Sigmoid colon (tissue), 7 donors: Measurements from ENCODE around the gene NCOA4. TPM values are rescaled to one million over a fixed set of nuclear protein-coding genes. Genes with fewer than 3 reads are reported as not detected.
"Not testable (repeated sequence)": the region's sequence is repeated elsewhere in the genome, so short reads cannot be mapped to it uniquely, and the experiment has no call there.

Experiments used
- DNase-seq: peaks from one replicate; pipeline ENCODE4 v3.0.0-alpha.2; 2019
- H3K27ac ChIP-seq, 4 donors: fragments of 200-600 bp; sonication (generic); one replicate each; pipeline ENCODE4 v1.5.1; 2016 to 2019; ENCODE audit warnings: mild to moderate bottlenecking in 1 of 4
- H3K27me3 ChIP-seq, 3 donors: fragments of 200-600 bp; sonication (generic); one replicate each; pipeline ENCODE4 v1.5.1; 2019; ENCODE audit warnings: mild to moderate bottlenecking in 1 of 3
- H3K36me3 ChIP-seq, 4 donors: fragments of 200-600 bp; sonication (generic); one replicate each; pipeline ENCODE4 v1.5.1; 2016 to 2019
- H3K4me1 ChIP-seq, 4 donors: fragments of 200-600 bp; sonication (generic); one replicate each; pipeline ENCODE4 v1.5.1; 2017 to 2019
- H3K4me3 ChIP-seq, 4 donors: fragments of 200-600 bp; sonication (generic); one replicate each; pipeline ENCODE4 v1.5.1; 2017 to 2019; ENCODE audit warnings: mild to moderate bottlenecking in 2 of 4, moderate library complexity in 1 of 4
- H3K9me3 ChIP-seq, 4 donors: fragments of 200-600 bp in 3 of 4; sonication (generic) in 3 of 4; one replicate each; pipeline versions ENCODE4 v1.5.1 to v1.6.1; 2013 to 2019
- CTCF ChIP-seq, 4 experiments: fragments of 450-650 bp in 3 of 4; fragments of 200-600 bp in 1 of 4; IDR thresholded peaks; one replicate each; pipeline ENCODE4 v1.5.1; 2016 to 2019; ENCODE audit warnings: antibody characterized with exemption in 4 of 4, mild to moderate bottlenecking in 3 of 4, moderate library complexity in 2 of 4
- EP300 ChIP-seq, 4 donors: sonication (generic); formaldehyde crosslinking; IDR thresholded peaks; one replicate each; pipeline ENCODE4 v1.6.1; 2017; ENCODE audit warnings: antibody characterized with exemption in 4 of 4
- POLR2A ChIP-seq, 2 donors: fragments of 450-650 bp; IDR thresholded peaks; one replicate each; pipeline ENCODE4 v1.6.1; 2016; ENCODE audit warnings: antibody characterized with exemption in 2 of 2, mild to moderate bottlenecking in 2 of 2, moderate library complexity in 2 of 2
- POLR2AphosphoS5 ChIP-seq, 4 donors: sonication (generic); formaldehyde crosslinking; IDR thresholded peaks; one replicate each; pipeline ENCODE4 v1.6.1; 2017; ENCODE audit warnings: antibody characterized with exemption in 4 of 4
- WGBS, 2 donors: extraction: QIAGEN DNeasy Blood & Tissue Kit; methylation state at CpG; one replicate each; pipeline ENCODE4 v1.1.7; 2013; 5-methylcytosine and 5-hydroxymethylcytosine counted together
- intact Hi-C: fragments of 100-400 bp; cut with DNase I; formaldehyde crosslinking; loops from one replicate; pipeline ENCODE4 v1.15.1; 2023
- polyA plus RNA-seq, 3 donors: library from polyadenylated mRNA; stranded (reverse); fragments of 200-250 nt; gene quantifications; one replicate each; pipeline ENCODE4 v1.2.3, GENCODE V29; 2013
- total RNA-seq, 4 donors: library from RNA; depleted of rRNA; stranded (reverse); fragments of >200 nt; gene quantifications; one replicate each; pipeline ENCODE4 v1.1.0, GENCODE V29; 2016
- donor health status: healthy with polysubstance abuse.
- donor health status: Bipolar disorder and iron deficiency.
- donor health status: healthy.

NCOA4 gene
- total and polyA plus RNA-seq, 7 donors, result 82.6 to 192 (median 149) TPM

DNA sequence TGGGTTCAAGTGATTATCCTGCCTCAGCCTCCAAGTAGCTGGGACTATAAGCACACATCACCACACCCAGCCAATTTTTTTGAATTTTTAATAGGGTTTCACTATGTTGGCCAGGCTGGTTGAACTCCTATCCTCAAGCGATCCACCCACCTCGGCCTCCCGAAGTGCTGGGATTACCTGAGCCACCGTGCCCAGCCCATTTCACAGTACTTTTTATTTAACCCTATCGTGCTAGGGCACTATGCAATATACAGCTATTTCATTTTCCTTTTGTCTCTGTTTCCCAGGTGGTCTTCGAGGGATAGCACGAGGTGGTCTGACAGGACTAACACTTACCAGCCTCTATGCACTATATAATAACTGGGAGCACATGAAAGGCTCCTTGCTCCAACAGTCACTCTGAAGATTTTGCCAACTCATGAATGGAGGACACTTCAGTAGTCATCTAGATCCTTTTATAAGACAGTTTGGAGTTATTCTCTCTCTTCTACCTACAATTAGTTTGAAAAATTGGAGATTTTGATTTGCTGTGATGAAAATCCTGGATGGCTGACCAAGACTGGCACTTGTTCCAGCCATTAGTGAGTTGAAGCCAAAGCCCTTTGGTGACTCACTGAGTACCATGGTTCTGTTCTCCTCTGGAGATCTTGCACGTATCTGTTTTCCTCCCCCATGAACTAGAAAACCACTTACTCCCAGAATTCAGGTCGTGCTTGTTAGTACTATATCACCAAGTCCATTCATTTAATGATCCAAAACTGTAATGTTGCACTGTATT is 27.3 kb downstream of the NCOA4 start:
- intact Hi-C loops, result no loop called here
- WGBS, 2 donors, result 78 to 93% methylated on average over 9 of the region's 9 CpGs
- no peak for TF ChIP-seq POLR2AphosphoS5 (IDR thresholded peaks at IDR 0.05)
- TF ChIP-seq CTCF (IDR thresholded peaks at IDR 0.05), result no peak
- no peak for TF ChIP-seq POLR2A (IDR thresholded peaks at IDR 0.05)
- TF ChIP-seq EP300 (IDR thresholded peaks at IDR 0.05), result no peak

GRCh38 chr10:46002189-46002687 is 28.2 kb downstream of the NCOA4 start:
- intact Hi-C loops, H3K27ac ChIP-seq, H3K27me3 ChIP-seq, H3K4me3 ChIP-seq, DNase-seq, H3K9me3 ChIP-seq, H3K4me1 ChIP-seq: not testable (repeated sequence)
- H3K36me3 ChIP-seq, result peaks cover 8 to 97% (median 35%) of the 10 kb centered on the region in 4 donors
- WGBS, 2 donors, result 76 to 93% methylated on average over 7 of the region's 7 CpGs

More for the DNA sequence above, 27.3 kb downstream of the NCOA4 start:
- DNase-seq, result no peak
- peaks cover 8 to 98% (median 40%) of the 10 kb centered on the region in 4 donors for H3K36me3 ChIP-seq
- H3K4me3 ChIP-seq, result no peak overlapping the region
- H3K27ac ChIP-seq, result no peak overlapping the region
- H3K9me3 ChIP-seq, result no peaks in the 10 kb centered on the region
- peaks cover 0 to 9% (median 3%) of the 10 kb centered on the region in 4 donors for H3K4me1 ChIP-seq
- H3K27me3 ChIP-seq, result no peaks in the 10 kb centered on the region

- intact Hi-C loops, result no loop called here
- H3K4me3 ChIP-seq, result no peak overlapping the region
- H3K27ac ChIP-seq, result no peak overlapping the region
- WGBS, 2 donors, result 78 to 84% methylated on average over 5 of the region's 5 CpGs
- H3K27me3 ChIP-seq, result no peaks in the 10 kb centered on the region
- TF ChIP-seq POLR2A (IDR thresholded peaks at IDR 0.05) (no peak), CTCF (IDR thresholded peaks at IDR 0.05) (no peak), POLR2AphosphoS5 (IDR thresholded peaks at IDR 0.05) (no peak), EP300 (IDR thresholded peaks at IDR 0.05) (no peak)
- DNase-seq, result no peak
- peaks cover 0 to 2% (median 0%) of the 10 kb centered on the region in 4 donors for H3K4me1 ChIP-seq
- H3K36me3 ChIP-seq, result peaks cover 8 to 88% (median 35%) of the 10 kb centered on the region in 4 donors
- H3K9me3 ChIP-seq, result no peaks in the 10 kb centered on the region
Observed at GRCh38 chr10:46001187-46001756, 29.2 kb downstream of the NCOA4 start.

- Histone ChIP-seq H3K4me1 (no peaks in the 10 kb centered on the region), H3K27me3 (no peaks in the 10 kb centered on the region), H3K36me3 (peaks cover 4 to 80% (median 31%) of the 10 kb centered on the region in 4 donors), H3K9me3 (no peaks in the 10 kb centered on the region), H3K27ac (no peak overlapping the region), H3K4me3 (no peak overlapping the region)
- intact Hi-C loops, result no loop called here
- TF ChIP-seq POLR2AphosphoS5 (IDR thresholded peaks at IDR 0.05), result no peak
- no peak for TF ChIP-seq EP300 (IDR thresholded peaks at IDR 0.05)
- DNase-seq, result no peak
- 95 to 98% methylated on average over 1 of the region's 1 CpG for WGBS, 2 donors
Observed at GRCh38 chr10:46000538-46000937, 29.9 kb downstream of the NCOA4 start.

- DNase-seq, H3K4me3 ChIP-seq, H3K27me3 ChIP-seq, H3K4me1 ChIP-seq, H3K27ac ChIP-seq, intact Hi-C loops, H3K9me3 ChIP-seq: not testable (repeated sequence)
- H3K36me3 ChIP-seq, result peaks cover 0 to 74% (median 25%) of the 10 kb centered on the region in 4 donors
- WGBS, 2 donors, result 97% methylated on average over 5 of the region's 5 CpGs
Observed at GRCh38 chr10:45999955-46000354, 30.5 kb downstream of the NCOA4 start.

DNA sequence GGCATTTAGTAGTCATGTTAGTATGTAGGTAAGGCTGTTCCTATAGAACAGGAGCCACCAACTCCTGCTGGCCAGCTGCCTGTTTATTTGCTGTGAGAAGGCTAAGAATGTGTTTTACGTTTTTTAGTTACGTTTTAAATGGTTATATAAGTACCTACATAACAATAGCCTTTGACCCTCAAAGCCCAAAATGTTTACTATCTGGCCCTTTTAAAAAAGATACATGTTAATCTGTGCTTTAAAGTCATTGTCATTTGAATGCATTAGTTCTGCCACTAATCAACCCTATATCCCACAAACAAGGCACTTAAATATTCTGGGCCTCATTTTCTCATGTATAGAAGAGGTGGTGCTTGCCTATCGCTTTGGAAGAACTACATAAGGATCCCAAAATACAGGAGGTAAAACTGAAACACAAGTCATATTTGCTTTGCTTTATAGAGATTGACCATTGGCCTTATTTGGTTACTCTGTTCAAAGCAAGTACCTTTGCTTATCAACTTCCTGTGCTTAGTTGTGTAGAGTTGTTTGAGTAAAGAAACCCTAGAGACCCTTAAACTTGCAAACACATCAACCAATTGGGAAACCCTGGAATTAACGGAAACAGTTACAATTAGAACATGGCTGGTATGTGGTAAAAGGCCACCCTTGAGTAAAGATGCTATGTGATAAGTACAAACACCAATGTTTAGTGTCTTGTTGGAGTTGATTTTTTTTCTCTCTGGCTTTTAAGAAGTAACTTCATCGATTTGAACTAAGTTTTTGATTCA is 32.2 kb downstream of the NCOA4 start:
- Histone ChIP-seq H3K27me3 (no peaks in the 10 kb centered on the region), H3K4me1 (no peaks in the 10 kb centered on the region), H3K9me3 (no peaks in the 10 kb centered on the region), H3K36me3 (peaks cover 0 to 66% (median 12%) of the 10 kb centered on the region in 4 donors), H3K27ac (no peak overlapping the region), H3K4me3 (no peak overlapping the region)
- no peak for DNase-seq
- TF ChIP-seq POLR2AphosphoS5 (IDR thresholded peaks at IDR 0.05) (no peak), CTCF (IDR thresholded peaks at IDR 0.05) (no peak), EP300 (IDR thresholded peaks at IDR 0.05) (no peak), POLR2A (IDR thresholded peaks at IDR 0.05) (no peak)
- intact Hi-C loops, result no loop called here
- WGBS, 2 donors, result 71 to 84% methylated on average over 5 of the region's 5 CpGs
